ENCODE measurements around the gene PRKCQ.
"Not testable (repeated sequence)": the region's sequence is repeated elsewhere in the genome, so short reads cannot be mapped to it uniquely, and the experiment has no call there.

DNA sequence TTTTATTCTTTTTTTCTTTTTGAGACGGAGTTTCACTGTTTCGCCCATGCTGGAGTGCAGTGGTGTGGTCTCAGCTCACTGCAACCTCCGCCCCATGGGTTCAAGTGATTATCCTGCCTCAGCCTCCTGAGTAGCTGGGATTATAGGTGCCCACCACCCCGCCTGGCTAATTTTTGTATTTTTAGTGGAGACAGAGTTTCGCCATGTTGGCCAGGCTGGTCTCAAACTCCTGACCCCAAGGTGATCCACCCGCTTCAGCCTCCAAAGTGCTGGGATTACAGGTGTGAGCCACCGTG is 107.4 kb downstream of the PRKCQ start:
- TF ChIP-seq, protein P1, sequence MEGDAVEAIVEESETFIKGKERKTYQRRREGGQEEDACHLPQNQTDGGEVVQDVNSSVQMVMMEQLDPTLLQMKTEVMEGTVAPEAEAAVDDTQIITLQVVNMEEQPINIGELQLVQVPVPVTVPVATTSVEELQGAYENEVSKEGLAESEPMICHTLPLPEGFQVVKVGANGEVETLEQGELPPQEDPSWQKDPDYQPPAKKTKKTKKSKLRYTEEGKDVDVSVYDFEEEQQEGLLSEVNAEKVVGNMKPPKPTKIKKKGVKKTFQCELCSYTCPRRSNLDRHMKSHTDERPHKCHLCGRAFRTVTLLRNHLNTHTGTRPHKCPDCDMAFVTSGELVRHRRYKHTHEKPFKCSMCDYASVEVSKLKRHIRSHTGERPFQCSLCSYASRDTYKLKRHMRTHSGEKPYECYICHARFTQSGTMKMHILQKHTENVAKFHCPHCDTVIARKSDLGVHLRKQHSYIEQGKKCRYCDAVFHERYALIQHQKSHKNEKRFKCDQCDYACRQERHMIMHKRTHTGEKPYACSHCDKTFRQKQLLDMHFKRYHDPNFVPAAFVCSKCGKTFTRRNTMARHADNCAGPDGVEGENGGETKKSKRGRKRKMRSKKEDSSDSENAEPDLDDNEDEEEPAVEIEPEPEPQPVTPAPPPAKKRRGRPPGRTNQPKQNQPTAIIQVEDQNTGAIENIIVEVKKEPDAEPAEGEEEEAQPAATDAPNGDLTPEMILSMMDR (IDR thresholded peaks at IDR 0.05; ENCODE audit: borderline replicate concordance, extremely low read depth, low read length, poor library complexity, severe bottlenecking): not testable (repeated sequence)
- TF ChIP-seq EZH2 (IDR thresholded peaks at IDR 0.05; ENCODE audit: borderline replicate concordance, low read depth, low read length, severe bottlenecking): not testable (repeated sequence)
